AG09309 (cell line): ENCODE results near the gene RDX.

Experiments used
- DNase-seq: peaks from one replicate; pipeline ENCODE4 v3.0.0-alpha.2; 2010; ENCODE audit warnings: low read depth
- H3K4me3 ChIP-seq: 2 replicates; pipeline ENCODE4 v1.5.1; 2011; ENCODE audit warnings: mild to moderate bottlenecking, low read depth, low read length, moderate library complexity; ENCODE audit not compliant: control insufficient read depth
- CTCF ChIP-seq: IDR thresholded peaks from 2 replicates; pipeline ENCODE4 v1.5.1; 2011; ENCODE audit warnings: mild to moderate bottlenecking, low read depth, low read length, inconsistent platforms; ENCODE audit not compliant: insufficient read depth, control insufficient read depth; ENCODE audit errors: missing control alignments

RDX gene

GRCh38 chr11:110158317-110159200, 137.9 kb downstream of the RDX start:
- TF ChIP-seq CTCF: no peak
- DNase-seq: no peak
- H3K4me3 ChIP-seq: no peak overlapping the region

- no peak for DNase-seq
- no peak for TF ChIP-seq CTCF
- H3K4me3 ChIP-seq: no peak overlapping the region
Observed at GRCh38 chr11:110156503-110156902, 139.9 kb downstream of the RDX start.

- H3K4me3 ChIP-seq: no peak overlapping the region
- no peak for DNase-seq
- no peak for TF ChIP-seq CTCF
Observed at GRCh38 chr11:110153474-110153873, 142.9 kb downstream of the RDX start.

- DNase-seq: no peak
- TF ChIP-seq CTCF: no peak
- H3K4me3 ChIP-seq: no peak overlapping the region
Observed at GRCh38 chr11:110152199-110152598, 144.2 kb downstream of the RDX start.

GRCh38 chr11:110148775-110149744, 147.4 kb downstream of the RDX start:
- DNase-seq: peak; percentile 68
- no peak overlapping the region for H3K4me3 ChIP-seq
- TF ChIP-seq CTCF: no peak

GRCh38 chr11:110147962-110148709, 148.3 kb downstream of the RDX start:
- peak; percentile 57 for DNase-seq
- TF ChIP-seq CTCF: no peak
- no peak overlapping the region for H3K4me3 ChIP-seq
